GM12878 (cell line): Measurements from ENCODE around the gene GHRL. TPM values are rescaled to one million over a fixed set of nuclear protein-coding genes. Genes with fewer than 3 reads are reported as not detected.

ENCODE experiments used
- ATAC-seq: fragments of 200-7000 bp; cut with Tn5 transposase; 3 replicates; pipeline ENCODE4 v1.9.1; 2020; ENCODE audit warnings: mild to moderate bottlenecking, moderate library complexity
- BruUV-seq: library from RNA; stranded (reverse); fragments of 400-500 nt; replicated peaks from 2 replicates; lab custom pipeline; 2021; lab: Mats Ljungman, UMichigan
- CTCF ChIA-PET: fragments of 300-600 bp; sonication (Branson Sonifier 250); formaldehyde crosslinking; extraction: SDS; loops from one replicate; lab custom pipeline; 2021; ENCODE audit warnings: inconsistent platforms; lab: Yijun Ruan, JAX
- POLR2A ChIA-PET: fragments of 350-600 bp; formaldehyde crosslinking; extraction: SDS; loops from one replicate; lab custom pipeline; 2021; ENCODE audit warnings: inconsistent platforms; lab: Charles Lee
- RAD21 ChIA-PET: fragments of 300-600 bp; sonication (Branson Sonifier 250); formaldehyde crosslinking; loops from one replicate; lab custom pipeline; 2023; ENCODE audit warnings: antibody characterized with exemption; ENCODE audit not compliant: unreplicated experiment; lab: Charles Lee
- SMC1A ChIA-PET: fragments of 300-600 bp; sonication (Branson Sonifier 250); formaldehyde crosslinking; loops from one replicate; lab custom pipeline; 2023; ENCODE audit not compliant: unreplicated experiment, uncharacterized antibody; lab: Charles Lee
- DNase-seq: peaks from one replicate; pipeline ENCODE4 v3.0.0-alpha.2; 2011; ENCODE audit warnings: low read depth, low spot score
- FAIRE-seq: peaks from 3 replicates; lab custom pipeline; 2011; peaks lifted over from hg19 to GRCh38; lab: Jason Lieb, UNC
- H2AFZ ChIP-seq: 2 replicates; pipeline ENCODE4 v1.6.0; 2011; ENCODE audit warnings: low read depth, low read length, control low read depth; ENCODE audit not compliant: control insufficient read depth
- H3K27ac ChIP-seq: 2 replicates; pipeline ENCODE4 v1.5.1; 2011; ENCODE audit warnings: control low read depth; ENCODE audit not compliant: control insufficient read depth, insufficient read depth
- H3K27me3 ChIP-seq, 2 experiments: replicated peaks in 1 of 2; 2 replicates each; pipeline versions ENCODE4 v1.6.0 to v1.6.1; 2011; ENCODE audit warnings: low read length in 1 of 2; ENCODE audit not compliant: control insufficient read depth in 2 of 2, insufficient read depth in 2 of 2
- H3K36me3 ChIP-seq, 2 experiments: 2 replicates each; pipeline ENCODE4 v1.5.1; 2011; ENCODE audit warnings: low read length in 1 of 2; ENCODE audit not compliant: control insufficient read depth in 2 of 2, insufficient read depth in 2 of 2
- H3K4me1 ChIP-seq: 2 replicates; pipeline ENCODE4 v1.6.1; 2011; ENCODE audit warnings: mild to moderate bottlenecking, low read length, moderate library complexity, mixed read lengths; ENCODE audit not compliant: control insufficient read depth, insufficient read depth
- H3K4me2 ChIP-seq: 2 replicates; pipeline ENCODE4 v1.6.0; 2011; ENCODE audit warnings: control low read depth; ENCODE audit not compliant: control insufficient read depth, insufficient read depth
- H3K4me3 ChIP-seq: fragments of 200-600 bp; sonication (generic); 2 replicates; pipeline ENCODE4 v1.5.1; 2016
- H3K79me2 ChIP-seq: 2 replicates; pipeline ENCODE4 v1.6.0; 2011; ENCODE audit warnings: low read length; ENCODE audit not compliant: control insufficient read depth, insufficient read depth
- H3K9ac ChIP-seq: 2 replicates; pipeline ENCODE4 v1.8.0; 2011; ENCODE audit warnings: low read length, control low read depth, mixed read lengths; ENCODE audit not compliant: control insufficient read depth, insufficient read depth
- H3K9me3 ChIP-seq: replicated peaks from 3 replicates; pipeline ENCODE4 v1.5.1; 2011; ENCODE audit warnings: mild to moderate bottlenecking, low read length; ENCODE audit not compliant: control insufficient read depth, insufficient read depth
- H4K20me1 ChIP-seq: 2 replicates; pipeline ENCODE4 v1.6.0; 2011; ENCODE audit not compliant: control insufficient read depth, insufficient read depth
- BACH1 ChIP-seq: fragments of 450-650 bp; IDR thresholded peaks from 2 replicates; pipeline ENCODE4 v1.6.1; 2017; ENCODE audit warnings: mild to moderate bottlenecking, borderline replicate concordance
- BCL3 ChIP-seq: IDR thresholded peaks from 2 replicates; pipeline ENCODE4 v1.6.1; 2011; ENCODE audit warnings: borderline replicate concordance, low read depth, mild to moderate bottlenecking, moderate library complexity, low read length; ENCODE audit not compliant: insufficient read depth, poor library complexity, severe bottlenecking
- CBFB ChIP-seq: IDR thresholded peaks from 2 replicates; pipeline ENCODE4 v1.6.1; 2016; ENCODE audit warnings: antibody characterized with exemption, low read depth
- EP300 ChIP-seq, 2 experiments: fragments of 150-350 bp in 1 of 2; IDR thresholded peaks; 2 replicates each; pipeline ENCODE4 v1.6.1; 2011 to 2012; ENCODE audit warnings: low read depth in 2 of 2, low read length in 2 of 2, borderline replicate concordance in 1 of 2, improper control_type of control experiment in 1 of 2, inconsistent platforms in 1 of 2; ENCODE audit not compliant: control insufficient read depth in 1 of 2
- FOS ChIP-seq: IDR thresholded peaks from 3 replicates; pipeline ENCODE4 v1.6.1; 2011; ENCODE audit warnings: borderline replicate concordance; ENCODE audit not compliant: insufficient read length; ENCODE audit errors: extremely low read depth
- IRF4 ChIP-seq: IDR thresholded peaks from 2 replicates; pipeline ENCODE4 v1.6.1; 2011; ENCODE audit warnings: low read depth, low read length
- LARP7 ChIP-seq: fragments of 450-650 bp; IDR thresholded peaks from 2 replicates; pipeline ENCODE4 v1.6.1; 2017; ENCODE audit warnings: mild to moderate bottlenecking
- MLLT1 ChIP-seq: fragments of 450-650 bp; IDR thresholded peaks from 2 replicates; pipeline ENCODE4 v1.6.1; 2016; ENCODE audit warnings: mild to moderate bottlenecking
- SIN3A ChIP-seq: IDR thresholded peaks from 2 replicates; pipeline ENCODE4 v1.6.1; 2012; ENCODE audit warnings: low read depth, low read length, improper control_type of control experiment
- SIX5 ChIP-seq: IDR thresholded peaks from 2 replicates; pipeline ENCODE4 v1.6.1; 2011; ENCODE audit warnings: mild to moderate bottlenecking, low read depth, low read length, moderate library complexity; ENCODE audit not compliant: severe bottlenecking
- SMC3 ChIP-seq: IDR thresholded peaks from 2 replicates; pipeline ENCODE4 v1.6.1; 2011; ENCODE audit warnings: low read length, improper control_type of control experiment, borderline replicate concordance
- SRF ChIP-seq, 2 experiments: IDR thresholded peaks; 2 replicates each; pipeline ENCODE4 v1.6.1; 2011; ENCODE audit warnings: low read depth in 2 of 2, low read length in 2 of 2, mild to moderate bottlenecking in 1 of 2, moderate library complexity in 1 of 2
- TARDBP ChIP-seq: IDR thresholded peaks from 2 replicates; pipeline ENCODE4 v1.6.1; 2016; ENCODE audit warnings: borderline replicate concordance
- ZNF274 ChIP-seq: IDR thresholded peaks from one replicate; pipeline ENCODE4 v1.8.0; 2011; ENCODE audit not compliant: insufficient read length, insufficient read depth
- ZNF384 ChIP-seq: IDR thresholded peaks from 2 replicates; pipeline ENCODE4 v1.6.1; 2012; ENCODE audit warnings: low read depth, mild to moderate bottlenecking, low read length, improper control_type of control experiment, borderline replicate concordance
- ZNF622 ChIP-seq: fragments of 450-650 bp; IDR thresholded peaks from 2 replicates; pipeline ENCODE4 v1.6.1; 2017; ENCODE audit warnings: mild to moderate bottlenecking, inconsistent platforms
- WGBS: methylation state at CpG from one replicate; pipeline ENCODE4 v1.1.6; 2016; ENCODE audit warnings: low lambda C conversion rate; ENCODE audit not compliant: insufficient replicate concordance, insufficient coverage; ENCODE audit errors: missing lambda C conversion rate; 5-methylcytosine and 5-hydroxymethylcytosine counted together
- in situ Hi-C: fragments of 300-500 bp; cut with MboI; formaldehyde crosslinking; loops from 9 replicates; pipeline ENCODE4 v1.14.3; 2018; ENCODE audit warnings: mixed read lengths
- intact Hi-C: fragments of 100-400 bp; cut with micrococcal nuclease; formaldehyde crosslinking; loops from one replicate; pipeline ENCODE4 v1.14.2; 2022; ENCODE audit not compliant: unreplicated experiment
- polyA plus RNA-seq, 11 experiments: library from polyadenylated mRNA; depleted of rRNA in 4 of 11; unstranded in 6 of 11; stranded (reverse) in 5 of 11; fragments of >200 nt; fragmentation: Nextera tagmentation in 4 of 11; fragmentation: Illumina TruSeq in 1 of 11; extraction: Ambion mirVana in 4 of 11; extraction: Trizol in 1 of 11; gene quantifications; 1 replicate in 1 of 11; 2 replicates in 10 of 11; pipeline versions ENCODE4 v1.2.1 to v1.2.3, GENCODE V29; 2011 to 2016; ENCODE audit warnings: inconsistent platforms in 2 of 11, missing spikeins in 2 of 11, low read depth in 1 of 11
- total RNA-seq, 4 experiments: library from RNA; depleted of rRNA in 3 of 4; stranded (reverse); fragments of >200 nt in 3 of 4; fragmentation: Illumina TruSeq in 1 of 4; extraction: Trizol in 1 of 4; gene quantifications; 2 replicates each; pipeline versions ENCODE4 v1.2.1 to v1.2.3, GENCODE V29; 2013 to 2021

The GHRL gene
- total and polyA plus RNA-seq, 10 of the 15 experiments (the other 5 are each of a cell fraction or from before 2014, with no cell fraction given) = 0.35 to 2.2 (median 0.88) TPM

- no peaks in the 10 kb centered on the region for H3K9me3 ChIP-seq
- TF ChIP-seq BACH1 = no peak
- TF ChIP-seq CBFB = no peak
- TF ChIP-seq FOS = no peak
- TF ChIP-seq ZNF622 = no peak
- TF ChIP-seq, all 136 proteins: peak for 0
- ChIA-PET RAD21 (no interaction called here), POLR2A (no interaction called here), CTCF (no interaction called here), SMC1A (no interaction called here)
- Histone ChIP-seq H3K27ac (no peak overlapping the region), H2AFZ (no peak overlapping the region), H3K36me3 (no peaks in the 10 kb centered on the region), H3K79me2 (no peaks in the 10 kb centered on the region), H3K4me1 (no peaks in the 10 kb centered on the region), H4K20me1 (no peaks in the 10 kb centered on the region), H3K9ac (no peak overlapping the region), H3K4me2 (no peak overlapping the region), H3K27me3 (no peaks in the 10 kb centered on the region; a peak in 1 of 4 replicates), H3K4me3 (no peak overlapping the region)
- no peak for DNase-seq
- no peak for FAIRE-seq
- no peak for ATAC-seq
- in situ Hi-C loops (loop anchor here (5.0 kb wide), 1 partner anchor 400 kb away; no protein-coding TSS in a partner anchor), intact Hi-C loops (no loop called here)
- WGBS = 29% methylated on average over 7 of the region's 7 CpGs
- no TSS peak for BruUV-seq
These were observed 49.2 kb upstream of the GHRL start for GRCh38 chr3:10341901-10342398.

- ChIA-PET CTCF (interaction anchor here (0.6 kb wide), 1 partner anchor 30 kb away, joined by 3 read pairs; no protein-coding TSS in a partner anchor), SMC1A (no interaction called here), POLR2A (no interaction called here), RAD21 (interaction anchor here (0.5 kb wide), 1 partner anchor 151 kb away, joined by 3 read pairs; no protein-coding TSS in a partner anchor)
- no peak for ATAC-seq
- H3K4me1 ChIP-seq = no peaks in the 10 kb centered on the region
- no peak for DNase-seq
- no TSS peak for BruUV-seq
- no peak for FAIRE-seq
- H3K79me2 ChIP-seq = no peaks in the 10 kb centered on the region
- no peaks in the 10 kb centered on the region for H3K9me3 ChIP-seq
- H3K27ac ChIP-seq = no peak overlapping the region
- no peak overlapping the region for H2AFZ ChIP-seq
- H3K4me3 ChIP-seq = no peak overlapping the region
- H3K36me3 ChIP-seq = no peaks in the 10 kb centered on the region
- 53% methylated on average over 18 of the region's 18 CpGs for WGBS
- in situ Hi-C loops = loop anchor here (5.0 kb wide), 1 partner anchor 402 kb away; no protein-coding TSS in a partner anchor
- intact Hi-C loops = no loop called here
- no peak overlapping the region for H3K4me2 ChIP-seq
- H4K20me1 ChIP-seq = no peaks in the 10 kb centered on the region
- H3K27me3 ChIP-seq = no peaks in the 10 kb centered on the region; a peak in 1 of 4 replicates
- H3K9ac ChIP-seq = no peak overlapping the region
- no peak for TF ChIP-seq LARP7
- no peak for TF ChIP-seq ZNF384
- TF ChIP-seq SIX5 = no peak
- no peak for TF ChIP-seq SRF (IDR thresholded peaks at IDR 0.05; ENCODE audit: low read depth in 2 of 2, low read length in 2 of 2)
- TF ChIP-seq TARDBP = no peak
- no peak for TF ChIP-seq BCL3
- no peak for TF ChIP-seq SMC3
- no peak for TF ChIP-seq IRF4
- no peak for TF ChIP-seq MLLT1
- TF ChIP-seq ZNF274 = no peak
- TF ChIP-seq EP300 (IDR thresholded peaks at IDR 0.05; ENCODE audit: borderline replicate concordance in 1 of 2, control insufficient read depth in 1 of 2, low read depth in 2 of 2, low read length in 2 of 2) = no peak
- TF ChIP-seq SIN3A = no peak
These were observed 47.7 kb upstream of the GHRL start for GRCh38 chr3:10340476-10340875.
